Renal pelvis (tissue), 4 donors: ENCODE data around the gene HIPK4. TPM values are rescaled to one million over a fixed set of nuclear protein-coding genes. Genes with fewer than 3 reads are reported as not detected.
"Not testable (repeated sequence)": the region's sequence is repeated elsewhere in the genome, so short reads cannot be mapped to it uniquely, and the experiment has no call there.

Source experiments
- DNase-seq: peaks from one replicate; pipeline ENCODE4 v3.0.0-alpha.2; 2013
- polyA plus RNA-seq, 3 donors: library from polyadenylated mRNA; unstranded; fragments of 120-200 nt; gene quantifications; one replicate each; pipeline ENCODE4 v1.2.1, GENCODE V29; 2013; ENCODE audit not compliant: insufficient read length in 3 of 3

The HIPK4 gene
- polyA plus RNA-seq, 3 donors: 0.09 to 0.19 (median 0.16) TPM

- DNase-seq: no peak
These were observed 4.2 kb upstream of the HIPK4 start for GRCh38 chr19:40393894-40394815.

- DNase-seq: no peak
These were observed 3.0 kb upstream of the HIPK4 start for GRCh38 chr19:40392894-40393517.

- DNase-seq: no peak
These were observed 2.1 kb upstream of the HIPK4 start for GRCh38 chr19:40392123-40392522.

- no peak for DNase-seq
These were observed 437 bp downstream of the HIPK4 start for GRCh38 chr19:40389404-40390083.

GRCh38 chr19:40388481-40388880 is 1.5 kb downstream of the HIPK4 start:
- no peak for DNase-seq

- no peak for DNase-seq
These were observed 2.8 kb downstream of the HIPK4 start for GRCh38 chr19:40387155-40387554.

- DNase-seq: no peak
These were observed 6.2 kb downstream of the HIPK4 start for GRCh38 chr19:40383668-40384248.

- no peak for DNase-seq
These were observed 8.7 kb downstream of the HIPK4 start for GRCh38 chr19:40381321-40381720.

GRCh38 chr19:40380199-40381037 is 9.6 kb downstream of the HIPK4 start:
- DNase-seq: no peak

- DNase-seq: no peak
These were observed 10.4 kb downstream of the HIPK4 start for GRCh38 chr19:40379446-40380198.

GRCh38 chr19:40378509-40378908 is 11.5 kb downstream of the HIPK4 start:
- DNase-seq: no peak

GRCh38 chr19:40377876-40378385 is 12.1 kb downstream of the HIPK4 start:
- no peak for DNase-seq

- DNase-seq: no peak
These were observed 13.6 kb downstream of the HIPK4 start for GRCh38 chr19:40376286-40376862.

GRCh38 chr19:40374084-40374483 is 15.9 kb downstream of the HIPK4 start:
- no peak for DNase-seq

- no peak for DNase-seq
These were observed 18.2 kb downstream of the HIPK4 start for GRCh38 chr19:40371802-40372122.

- DNase-seq: no peak
These were observed 18.8 kb downstream of the HIPK4 start for GRCh38 chr19:40370997-40371801.

GRCh38 chr19:40370253-40370652 is 19.7 kb downstream of the HIPK4 start:
- not testable (repeated sequence) for DNase-seq

GRCh38 chr19:40369797-40370196 is 20.2 kb downstream of the HIPK4 start:
- no peak for DNase-seq
